DND-41 (cell line): Measurements from ENCODE around the gene CTSW.

Source experiments
- EZH2 ChIP-seq: IDR thresholded peaks from 3 replicates; pipeline ENCODE4 v1.6.1; 2012; ENCODE audit warnings: borderline replicate concordance, low read depth, mild to moderate bottlenecking, moderate library complexity, low read length, inconsistent platforms; ENCODE audit not compliant: severe bottlenecking
- TF ChIP-seq, protein P1 (sequence below): IDR thresholded peaks from 2 replicates; pipeline ENCODE4 v1.5.1; 2012; ENCODE audit warnings: borderline replicate concordance, low read length, moderate library complexity, mild to moderate bottlenecking; ENCODE audit not compliant: poor library complexity, severe bottlenecking; ENCODE audit errors: extremely low read depth

DNA sequence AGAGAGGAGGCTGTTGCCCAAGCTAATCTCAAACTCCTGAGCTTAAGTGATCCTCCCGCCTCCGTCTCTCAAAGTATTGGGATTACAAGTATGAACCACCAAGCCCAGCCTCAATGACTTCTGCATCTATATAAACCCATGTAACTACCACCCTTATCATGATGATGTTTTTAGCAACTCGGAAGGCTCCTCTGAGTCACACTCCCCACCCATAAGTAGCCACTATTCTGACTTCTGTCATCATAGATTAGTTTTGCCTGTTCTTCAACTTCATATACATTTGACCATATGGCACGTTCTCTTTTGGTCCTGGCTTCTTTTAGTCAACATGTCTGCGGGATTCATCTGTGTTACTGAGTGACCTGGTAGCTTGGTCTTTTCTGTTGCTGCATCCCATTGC is 27.0 kb downstream of the CTSW start:
- TF ChIP-seq, protein P1, sequence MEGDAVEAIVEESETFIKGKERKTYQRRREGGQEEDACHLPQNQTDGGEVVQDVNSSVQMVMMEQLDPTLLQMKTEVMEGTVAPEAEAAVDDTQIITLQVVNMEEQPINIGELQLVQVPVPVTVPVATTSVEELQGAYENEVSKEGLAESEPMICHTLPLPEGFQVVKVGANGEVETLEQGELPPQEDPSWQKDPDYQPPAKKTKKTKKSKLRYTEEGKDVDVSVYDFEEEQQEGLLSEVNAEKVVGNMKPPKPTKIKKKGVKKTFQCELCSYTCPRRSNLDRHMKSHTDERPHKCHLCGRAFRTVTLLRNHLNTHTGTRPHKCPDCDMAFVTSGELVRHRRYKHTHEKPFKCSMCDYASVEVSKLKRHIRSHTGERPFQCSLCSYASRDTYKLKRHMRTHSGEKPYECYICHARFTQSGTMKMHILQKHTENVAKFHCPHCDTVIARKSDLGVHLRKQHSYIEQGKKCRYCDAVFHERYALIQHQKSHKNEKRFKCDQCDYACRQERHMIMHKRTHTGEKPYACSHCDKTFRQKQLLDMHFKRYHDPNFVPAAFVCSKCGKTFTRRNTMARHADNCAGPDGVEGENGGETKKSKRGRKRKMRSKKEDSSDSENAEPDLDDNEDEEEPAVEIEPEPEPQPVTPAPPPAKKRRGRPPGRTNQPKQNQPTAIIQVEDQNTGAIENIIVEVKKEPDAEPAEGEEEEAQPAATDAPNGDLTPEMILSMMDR = no peak
- TF ChIP-seq EZH2 = no peak
